CD14-positive monocyte (primary cell): Measurements from ENCODE around the gene BUD13. TPM values are rescaled to one million over a fixed set of nuclear protein-coding genes. Genes with fewer than 3 reads are reported as not detected.

Experiments used
- DNase-seq, 3 donors: peaks; one replicate each; pipeline ENCODE4 v3.0.0-alpha.2; 2011 to 2022
- H2AFZ ChIP-seq: 2 replicates; pipeline ENCODE4 v1.6.0; 2012; ENCODE audit warnings: mild to moderate bottlenecking, low read depth, low read length, inconsistent platforms; ENCODE audit not compliant: insufficient read depth, poor library complexity, severe bottlenecking
- H3K27ac ChIP-seq, 2 donors: 1 replicate in 1 of 2; 2 replicates in 1 of 2; pipeline ENCODE4 v1.5.1; 2012 to 2013; ENCODE audit warnings: low read length in 2 of 2, control low read depth in 1 of 2, inconsistent platforms in 1 of 2, low read depth in 1 of 2, mild to moderate bottlenecking in 1 of 2
- H3K27me3 ChIP-seq, 2 donors: one replicate each; pipeline versions ENCODE4 v1.6.0 to v1.6.1; 2011 to 2013; ENCODE audit warnings: low read length in 2 of 2; ENCODE audit not compliant: control insufficient read depth in 2 of 2, insufficient read depth in 2 of 2
- H3K36me3 ChIP-seq, 2 donors: replicated peaks in 1 of 2; 1 replicate in 1 of 2; 2 replicates in 1 of 2; pipeline versions ENCODE4 v1.5.1 to v1.6.1; 2012 to 2013; ENCODE audit warnings: low read length in 2 of 2, control low read depth in 1 of 2, inconsistent platforms in 1 of 2, mild to moderate bottlenecking in 1 of 2; ENCODE audit not compliant: insufficient read depth in 2 of 2, control insufficient read depth in 1 of 2
- H3K4me1 ChIP-seq, 2 donors: 1 replicate in 1 of 2; 2 replicates in 1 of 2; pipeline versions ENCODE4 v1.5.1 to v1.6.1; 2012 to 2013; ENCODE audit warnings: low read length in 2 of 2, control low read depth in 1 of 2, inconsistent platforms in 1 of 2, mild to moderate bottlenecking in 1 of 2, moderate library complexity in 1 of 2; ENCODE audit not compliant: insufficient read depth in 2 of 2, control insufficient read depth in 1 of 2
- H3K4me2 ChIP-seq: replicated peaks from 2 replicates; pipeline ENCODE3; 2012; ENCODE audit warnings: low read length, moderate library complexity, mild to moderate bottlenecking; ENCODE audit not compliant: poor library complexity, severe bottlenecking; ENCODE audit errors: extremely low read depth
- H3K4me3 ChIP-seq, 3 experiments: fragments of 200-600 bp in 1 of 3; sonication (generic) in 1 of 3; replicated peaks in 1 of 3; 1 replicate in 2 of 3; 2 replicates in 1 of 3; pipeline ENCODE4 v1.5.1; 2011 to 2013; ENCODE audit warnings: low read length in 3 of 3, mild to moderate bottlenecking in 3 of 3, control low read depth in 2 of 3, low read depth in 2 of 3, inconsistent platforms in 1 of 3, moderate library complexity in 1 of 3
- H3K79me2 ChIP-seq: 2 replicates; pipeline ENCODE4 v1.6.0; 2012; ENCODE audit warnings: mild to moderate bottlenecking, control low read depth, inconsistent platforms, low read length, moderate library complexity; ENCODE audit not compliant: insufficient read depth
- H3K9ac ChIP-seq: 2 replicates; pipeline ENCODE4 v1.6.0; 2017; ENCODE audit warnings: low read length, mild to moderate bottlenecking; ENCODE audit not compliant: insufficient read depth, poor library complexity, severe bottlenecking
- H3K9me3 ChIP-seq, 2 donors: replicated peaks in 1 of 2; 1 replicate in 1 of 2; 2 replicates in 1 of 2; pipeline versions ENCODE4 v1.5.1 to v1.6.1; 2012 to 2013; ENCODE audit warnings: low read length in 2 of 2, control low read depth in 1 of 2; ENCODE audit not compliant: control insufficient read depth in 1 of 2, insufficient read depth in 1 of 2
- H4K20me1 ChIP-seq: 2 replicates; pipeline ENCODE4 v1.6.0; 2012; ENCODE audit warnings: mild to moderate bottlenecking, low read length, control low read depth, moderate library complexity; ENCODE audit not compliant: insufficient read depth
- H3K27ac Mint-ChIP-seq, 7 donors: one replicate each; pipeline ENCODE4 v1.8.0; 2020; ENCODE audit warnings: mild to moderate bottlenecking in 7 of 7, mixed read lengths in 7 of 7, moderate library complexity in 6 of 7, inconsistent platforms in 2 of 7
- H3K27me3 Mint-ChIP-seq, 3 donors: one replicate each; pipeline ENCODE4 v1.8.0; 2021 to 2022; ENCODE audit warnings: low read depth in 3 of 3, mild to moderate bottlenecking in 3 of 3, mixed read lengths in 3 of 3, moderate library complexity in 3 of 3, inconsistent platforms in 1 of 3
- H3K36me3 Mint-ChIP-seq, 2 donors: one replicate each; pipeline ENCODE4 v1.8.0; 2020; ENCODE audit warnings: mixed read lengths in 2 of 2, inconsistent platforms in 1 of 2, mild to moderate bottlenecking in 1 of 2
- H3K4me1 Mint-ChIP-seq: one replicate; pipeline ENCODE4 v1.8.0; 2020; ENCODE audit warnings: mild to moderate bottlenecking, mixed read lengths
- H3K4me3 Mint-ChIP-seq, 2 donors: one replicate each; pipeline ENCODE4 v1.8.0; 2020; ENCODE audit warnings: mild to moderate bottlenecking in 2 of 2, mixed read lengths in 2 of 2, moderate library complexity in 1 of 2
- H3K9me3 Mint-ChIP-seq, 7 donors: one replicate each; pipeline ENCODE4 v1.8.0; 2020 to 2022; ENCODE audit warnings: mixed read lengths in 7 of 7, mild to moderate bottlenecking in 6 of 7, moderate library complexity in 6 of 7, inconsistent platforms in 2 of 7
- CTCF ChIP-seq: fragments of 200-600 bp; IDR thresholded peaks from one replicate; pipeline ENCODE4 v1.8.0; 2022; ENCODE audit warnings: antibody characterized with exemption, mild to moderate bottlenecking
- WGBS: methylation state at CpG from one replicate; pipeline ENCODE4 v1.1.5; 2013; ENCODE audit warnings: missing lambda C conversion rate; ENCODE audit not compliant: insufficient coverage; 5-methylcytosine and 5-hydroxymethylcytosine counted together
- intact Hi-C, 2 donors: fragments of 100-400 bp; cut with micrococcal nuclease; formaldehyde crosslinking; loops; one replicate each; pipeline versions ENCODE4 v1.15.0 to v1.15.1; 2023
- polyA plus RNA-seq, 3 donors: library from polyadenylated mRNA; depleted of rRNA in 1 of 3; unstranded in 2 of 3; stranded (reverse) in 1 of 3; fragments of 300-500 nt in 2 of 3; fragments of >200 nt in 1 of 3; fragmentation: Illumina TruSeq in 2 of 3; gene quantifications; 1 replicate in 2 of 3; 2 replicates in 1 of 3; pipeline ENCODE4 v1.2.3, GENCODE V29; 2012 to 2021

Gene BUD13
- polyA plus RNA-seq, 3 donors, result 4.2 to 8.7 (median 5.3) TPM

GRCh38 chr11:116797816-116798215, 25.0 kb upstream of the BUD13 start:
- Histone ChIP-seq H3K4me3 (no peak overlapping the region), H3K9ac (no peak overlapping the region), H4K20me1 (no peaks in the 10 kb centered on the region), H3K9me3 (no peaks in the 10 kb centered on the region), H3K36me3 (no peaks in the 10 kb centered on the region), H3K4me2 (no peak overlapping the region), H3K79me2 (no peaks in the 10 kb centered on the region), H3K4me1 (no peaks in the 10 kb centered on the region), H3K27ac (no peak overlapping the region), H3K27me3 (no peaks in the 10 kb centered on the region), H2AFZ (no peak overlapping the region)
- H3K36me3 Mint-ChIP-seq, result no peaks in the 10 kb centered on the region
- no CpG with 5 or more reads among the region's 5 CpGs for WGBS
- H3K27me3 Mint-ChIP-seq, result peaks cover 0 to 5% (median 0%) of the 10 kb centered on the region in 3 donors
- no peak overlapping the region for H3K4me3 Mint-ChIP-seq
- H3K9me3 Mint-ChIP-seq, result peaks cover 0 to 2% (median 0%) of the 10 kb centered on the region in 7 donors
- peaks cover 2% of the 10 kb centered on the region for H3K4me1 Mint-ChIP-seq
- intact Hi-C loops, result loop anchor here in 1 of 2 donors (5.0 kb wide), 1 partner anchor 309 kb away; no protein-coding TSS in a partner anchor
- no peak for TF ChIP-seq CTCF
- DNase-seq, result no peak
- H3K27ac Mint-ChIP-seq, result no peak overlapping the region

GRCh38 chr11:116796548-116796947, 23.8 kb upstream of the BUD13 start:
- Histone ChIP-seq H3K79me2 (no peaks in the 10 kb centered on the region), H3K27me3 (no peaks in the 10 kb centered on the region), H3K4me1 (peaks cover 1% of the 10 kb centered on the region in 2 donors), H3K9me3 (no peaks in the 10 kb centered on the region), H3K36me3 (no peaks in the 10 kb centered on the region), H3K27ac (no peak overlapping the region), H4K20me1 (no peaks in the 10 kb centered on the region), H3K4me3 (no peak overlapping the region), H3K9ac (no peak overlapping the region), H2AFZ (no peak overlapping the region), H3K4me2 (no peak overlapping the region)
- no CpG with 5 or more reads among the region's 1 CpG for WGBS
- no peak for DNase-seq
- Mint-ChIP-seq H3K36me3 (no peaks in the 10 kb centered on the region), H3K9me3 (peaks cover 0 to 2% (median 0%) of the 10 kb centered on the region in 7 donors), H3K27me3 (peaks cover 0 to 4% (median 3%) of the 10 kb centered on the region in 3 donors), H3K27ac (no peak overlapping the region), H3K4me3 (no peak overlapping the region), H3K4me1 (peaks cover 3% of the 10 kb centered on the region)
- intact Hi-C loops, result loop anchor here in 1 of 2 donors (5.0 kb wide), 1 partner anchor 311 kb away; no protein-coding TSS in a partner anchor
- no peak for TF ChIP-seq CTCF
